HG03460 (cell line): ENCODE measurements around the gene ANO9.

Experiments
- ATAC-seq: cut with Tn5 transposase; IDR thresholded peaks from one replicate; pipeline ENCODE4 v1.9.1; 2021; ENCODE audit not compliant: unreplicated experiment

ANO9 gene

GRCh38 chr11:452916-453527, 11.2 kb upstream of the ANO9 start:
- no peak for ATAC-seq

- no peak for ATAC-seq
Measured at GRCh38 chr11:452203-452744, 10.5 kb upstream of the ANO9 start.

- no peak for ATAC-seq
Measured at GRCh38 chr11:451738-452137, 9.9 kb upstream of the ANO9 start.

- no peak for ATAC-seq
Measured at GRCh38 chr11:450809-451451, 9.1 kb upstream of the ANO9 start.

GRCh38 chr11:449889-450808, 8.3 kb upstream of the ANO9 start, which contains the start of gene PTDSS2:
Gene PTDSS2, plus strand, starts transcription at chr11:450279. Its CDS starts 177 bp downstream, at chr11:450456.
- ATAC-seq, result peak; percentile 76

- ATAC-seq, result peak; percentile 35
Measured at GRCh38 chr11:447923-448731, 6.3 kb upstream of the ANO9 start.

GRCh38 chr11:446891-447290, 5.1 kb upstream of the ANO9 start:
- no peak for ATAC-seq

- ATAC-seq, result no peak
Measured at GRCh38 chr11:445765-446588, 4.2 kb upstream of the ANO9 start.

GRCh38 chr11:444396-445144, 2.8 kb upstream of the ANO9 start:
- ATAC-seq, result no peak

GRCh38 chr11:443542-444199, 1.9 kb upstream of the ANO9 start:
- no peak for ATAC-seq

GRCh38 chr11:442611-443081, 835 bp upstream of the ANO9 start:
- no peak for ATAC-seq

GRCh38 chr11:441043-441417, 781 bp downstream of the ANO9 start:
- ATAC-seq, result no peak

GRCh38 chr11:440065-441042, 1.5 kb downstream of the ANO9 start:
- ATAC-seq, result no peak

- ATAC-seq, result no peak
Measured at GRCh38 chr11:439315-440064, 2.3 kb downstream of the ANO9 start.

GRCh38 chr11:438101-438844, 3.5 kb downstream of the ANO9 start:
- ATAC-seq, result no peak
